ENCODE results near the gene CCDC12.

The CCDC12 gene

DNA sequence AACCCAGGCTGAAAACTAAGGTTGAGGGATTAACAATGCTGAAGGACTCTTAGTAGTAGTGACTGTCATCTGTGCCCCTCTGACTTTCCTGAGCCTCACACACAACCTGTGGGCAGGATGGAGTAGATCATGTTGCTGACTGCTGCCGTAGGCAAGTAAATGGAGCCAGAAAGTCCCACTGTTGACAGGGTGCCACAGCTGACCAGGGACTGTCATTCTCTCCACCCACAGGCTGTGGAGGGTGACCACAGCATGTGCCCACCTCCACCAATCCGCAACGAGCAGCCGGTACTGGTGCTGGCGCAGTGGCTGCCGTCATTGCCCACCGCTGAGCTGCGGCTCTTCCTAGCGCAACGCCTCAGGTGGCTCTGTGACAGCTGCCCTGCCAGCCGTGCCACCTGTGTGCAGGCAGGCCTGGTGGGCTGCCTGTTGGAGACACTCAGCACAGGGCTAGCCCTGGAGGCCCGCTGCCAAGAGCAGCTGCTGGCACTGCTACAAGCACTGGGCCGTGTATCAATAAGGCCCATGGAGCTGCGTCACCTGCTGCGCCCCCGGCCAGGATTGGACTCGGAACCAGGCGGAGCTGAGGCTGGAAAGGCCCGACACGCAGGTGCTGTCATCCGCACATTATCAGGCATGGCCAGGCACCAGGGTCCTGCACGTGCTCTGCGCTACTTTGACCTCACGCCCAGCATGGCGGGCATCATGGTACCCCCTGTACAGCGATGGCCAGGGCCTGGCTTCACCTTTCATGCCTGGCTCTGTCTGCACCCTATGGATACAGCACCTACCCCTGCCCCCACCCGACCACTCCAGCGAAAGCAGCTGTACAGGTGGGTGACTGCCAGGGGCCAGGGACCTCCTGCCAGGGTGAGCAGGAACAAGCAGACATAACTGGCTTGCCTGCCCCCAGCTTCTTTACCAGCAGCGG is 18.5 kb upstream of the CCDC12 start:
- TF ChIP-seq, protein P1, sequence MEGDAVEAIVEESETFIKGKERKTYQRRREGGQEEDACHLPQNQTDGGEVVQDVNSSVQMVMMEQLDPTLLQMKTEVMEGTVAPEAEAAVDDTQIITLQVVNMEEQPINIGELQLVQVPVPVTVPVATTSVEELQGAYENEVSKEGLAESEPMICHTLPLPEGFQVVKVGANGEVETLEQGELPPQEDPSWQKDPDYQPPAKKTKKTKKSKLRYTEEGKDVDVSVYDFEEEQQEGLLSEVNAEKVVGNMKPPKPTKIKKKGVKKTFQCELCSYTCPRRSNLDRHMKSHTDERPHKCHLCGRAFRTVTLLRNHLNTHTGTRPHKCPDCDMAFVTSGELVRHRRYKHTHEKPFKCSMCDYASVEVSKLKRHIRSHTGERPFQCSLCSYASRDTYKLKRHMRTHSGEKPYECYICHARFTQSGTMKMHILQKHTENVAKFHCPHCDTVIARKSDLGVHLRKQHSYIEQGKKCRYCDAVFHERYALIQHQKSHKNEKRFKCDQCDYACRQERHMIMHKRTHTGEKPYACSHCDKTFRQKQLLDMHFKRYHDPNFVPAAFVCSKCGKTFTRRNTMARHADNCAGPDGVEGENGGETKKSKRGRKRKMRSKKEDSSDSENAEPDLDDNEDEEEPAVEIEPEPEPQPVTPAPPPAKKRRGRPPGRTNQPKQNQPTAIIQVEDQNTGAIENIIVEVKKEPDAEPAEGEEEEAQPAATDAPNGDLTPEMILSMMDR (IDR thresholded peaks at IDR 0.05; ENCODE audit: insufficient read depth, low read depth, low read length, missing control alignments), result no peak

DNA sequence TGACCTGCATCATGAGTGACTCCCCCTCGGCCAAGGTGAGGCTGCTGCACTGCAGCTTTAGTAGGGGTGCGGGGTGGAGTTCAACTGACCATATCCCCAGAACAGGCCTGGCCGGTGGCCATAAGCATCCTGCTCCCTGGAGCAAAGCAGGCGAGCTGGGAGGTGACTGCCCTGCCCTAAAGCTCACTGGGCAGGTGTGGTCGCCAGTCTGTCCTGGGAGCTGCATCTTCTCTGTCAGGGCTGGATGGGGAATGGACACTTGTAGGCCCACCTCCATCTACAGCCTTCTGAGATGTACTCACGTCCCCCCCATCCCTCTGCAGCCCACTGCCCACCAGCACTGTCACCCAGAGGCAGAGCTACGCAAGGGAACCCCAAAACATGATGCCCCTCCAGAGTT is 17.4 kb upstream of the CCDC12 start:
- no peak for DNase-seq (ENCODE audit: low read depth)
- H3K4me3 ChIP-seq (ENCODE audit: low read length), result no peak overlapping the region
- TF ChIP-seq, protein P1 (IDR thresholded peaks at IDR 0.05; ENCODE audit: insufficient read depth, low read depth, low read length, missing control alignments), result no peak

More for the DNA sequence above, 18.5 kb upstream of the CCDC12 start:
- DNase-seq (ENCODE audit: low read depth), result no peak
- H3K4me3 ChIP-seq (ENCODE audit: low read length), result no peak overlapping the region

DNA sequence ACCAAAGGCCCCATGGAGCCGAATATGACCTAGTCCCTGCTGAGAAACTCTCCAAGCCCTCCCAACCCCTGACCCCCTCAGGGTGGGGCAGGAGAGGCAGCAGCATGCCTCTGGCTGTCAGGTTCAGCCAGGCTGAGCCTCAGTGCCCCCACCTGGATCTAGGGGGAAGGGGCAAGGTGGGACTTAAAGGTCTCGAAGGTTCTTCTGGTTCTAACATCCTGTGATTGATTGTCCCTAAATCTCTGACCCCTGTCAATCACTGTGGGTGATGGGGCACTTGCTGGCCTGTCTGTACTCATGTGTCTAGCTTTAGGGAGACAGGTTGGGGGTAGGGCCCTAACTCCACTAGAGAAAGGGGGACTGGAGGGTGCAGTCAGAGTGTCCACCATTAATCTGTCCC is 16.7 kb upstream of the CCDC12 start:
- TF ChIP-seq, protein P1 (IDR thresholded peaks at IDR 0.05; ENCODE audit: insufficient read depth, low read depth, low read length, missing control alignments), result no peak
- DNase-seq (ENCODE audit: low read depth), result no peak
- no peak overlapping the region for H3K4me3 ChIP-seq (ENCODE audit: low read length)

DNA sequence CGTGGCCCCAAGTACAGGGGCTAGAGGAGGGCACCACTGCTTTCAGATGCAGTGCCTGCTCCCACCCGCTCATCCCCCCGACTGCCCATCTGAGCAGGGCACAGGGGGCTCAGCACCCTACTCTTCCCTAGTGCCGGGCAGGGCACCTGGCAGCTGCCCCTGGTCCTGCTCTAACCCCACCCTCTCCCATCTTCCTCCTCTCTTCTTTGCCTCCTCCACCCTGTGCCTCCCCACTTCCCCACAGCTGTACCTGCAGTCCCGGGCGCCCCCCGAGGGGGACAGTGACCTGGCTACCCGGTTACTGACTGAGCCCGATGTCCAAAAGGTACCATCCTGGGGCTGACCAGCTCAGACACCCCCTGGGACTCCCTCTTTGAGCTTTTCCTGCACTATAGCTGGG is 15.7 kb upstream of the CCDC12 start:
- DNase-seq (ENCODE audit: low read depth), result no peak
- TF ChIP-seq, protein P1 (IDR thresholded peaks at IDR 0.05; ENCODE audit: insufficient read depth, low read depth, low read length, missing control alignments), result no peak
- H3K4me3 ChIP-seq (ENCODE audit: low read length), result no peak overlapping the region

DNA sequence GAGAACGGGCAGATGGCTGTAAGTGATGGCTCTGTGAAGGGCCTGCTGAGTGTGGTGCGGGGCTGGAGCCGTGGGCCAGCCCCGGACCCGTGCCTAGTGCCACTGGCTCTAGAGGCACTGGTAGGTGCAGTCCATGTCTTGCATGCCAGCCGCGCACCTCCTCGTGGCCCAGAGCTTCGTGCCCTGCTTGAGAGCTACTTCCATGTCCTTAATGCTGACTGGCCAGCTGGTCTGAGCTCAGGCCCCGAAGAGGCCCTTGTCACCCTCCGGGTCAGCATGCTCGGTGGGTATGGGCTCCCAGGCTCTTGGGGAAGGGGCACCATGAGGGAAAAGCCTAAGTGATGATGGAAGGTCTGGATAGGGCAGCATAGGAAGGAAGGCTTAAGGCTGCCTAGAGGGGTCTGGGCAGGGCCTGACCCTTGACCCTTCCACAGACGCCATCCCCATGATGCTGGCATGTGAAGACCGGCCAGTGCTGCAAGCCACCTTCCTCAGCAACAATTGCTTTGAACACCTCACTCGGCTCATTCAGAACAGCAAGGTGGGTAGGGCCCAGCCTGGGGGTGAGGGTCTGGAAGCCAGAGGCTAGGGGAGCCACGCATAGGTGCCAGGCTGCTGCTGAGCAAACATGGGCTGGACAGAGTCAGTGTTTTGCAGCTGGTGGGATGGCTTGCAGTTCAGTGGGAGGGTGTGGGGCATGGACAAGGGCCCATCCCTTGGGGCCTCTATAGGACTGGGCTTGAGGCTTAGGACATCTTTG is 15.0 kb upstream of the CCDC12 start:
- TF ChIP-seq, protein P1 (IDR thresholded peaks at IDR 0.05; ENCODE audit: insufficient read depth, low read depth, low read length, missing control alignments), result no peak
- no peak overlapping the region for H3K4me3 ChIP-seq (ENCODE audit: low read length)
- DNase-seq (ENCODE audit: low read depth), result no peak

DNA sequence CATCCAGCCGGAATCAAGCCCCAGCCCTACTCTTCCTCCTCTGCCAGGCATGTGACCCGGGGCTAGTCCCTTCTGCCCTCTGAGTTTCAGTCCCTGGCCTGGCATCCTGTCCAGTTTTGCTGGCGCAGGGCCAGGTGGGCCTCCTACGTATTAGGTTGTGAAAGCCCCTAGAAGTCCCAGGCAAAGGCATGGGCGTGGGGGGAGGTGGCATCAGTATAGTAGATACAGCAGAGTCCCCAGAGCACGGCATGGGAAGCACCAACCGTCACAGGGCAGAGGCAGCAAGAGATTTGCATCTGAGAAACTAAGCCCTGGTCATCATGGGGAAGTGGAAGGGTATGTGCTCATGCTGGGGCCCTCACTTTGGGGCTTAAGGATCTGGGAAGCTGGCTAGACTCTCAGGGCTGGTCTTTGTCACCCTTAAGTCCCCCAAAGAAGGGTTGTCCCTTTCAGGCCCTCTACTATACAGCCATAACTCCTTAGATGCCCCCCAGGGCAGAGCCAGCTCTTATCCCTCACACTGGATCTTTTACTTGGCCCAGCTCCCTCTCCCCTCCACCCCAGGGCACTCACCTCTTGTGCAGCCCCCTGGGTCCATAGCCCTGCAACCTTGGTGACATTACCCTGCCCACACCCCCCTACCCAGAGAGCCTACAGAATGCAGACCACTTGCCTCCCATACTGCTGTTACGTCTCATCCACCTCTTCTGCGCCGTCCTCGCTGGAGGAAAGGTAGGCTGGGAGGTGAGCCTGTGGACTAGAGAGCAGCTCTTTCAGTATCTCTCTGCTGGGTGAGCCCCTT is 14.2 kb upstream of the CCDC12 start:
- DNase-seq (ENCODE audit: low read depth), result no peak
- H3K4me3 ChIP-seq (ENCODE audit: low read length), result no peak overlapping the region
- TF ChIP-seq, protein P1 (IDR thresholded peaks at IDR 0.05; ENCODE audit: insufficient read depth, low read depth, low read length, missing control alignments), result no peak
